Inflammatory macrophage (primary cell): ENCODE data around the gene CSF2RB.
"Not testable (repeated sequence)": the region's sequence is repeated elsewhere in the genome, so short reads cannot be mapped to it uniquely, and the experiment has no call there.

Experiments
- DNase-seq, 2 donors: peaks; one replicate each; pipeline ENCODE4 v3.0.0-alpha.2; 2020 to 2022

Gene CSF2RB

DNA sequence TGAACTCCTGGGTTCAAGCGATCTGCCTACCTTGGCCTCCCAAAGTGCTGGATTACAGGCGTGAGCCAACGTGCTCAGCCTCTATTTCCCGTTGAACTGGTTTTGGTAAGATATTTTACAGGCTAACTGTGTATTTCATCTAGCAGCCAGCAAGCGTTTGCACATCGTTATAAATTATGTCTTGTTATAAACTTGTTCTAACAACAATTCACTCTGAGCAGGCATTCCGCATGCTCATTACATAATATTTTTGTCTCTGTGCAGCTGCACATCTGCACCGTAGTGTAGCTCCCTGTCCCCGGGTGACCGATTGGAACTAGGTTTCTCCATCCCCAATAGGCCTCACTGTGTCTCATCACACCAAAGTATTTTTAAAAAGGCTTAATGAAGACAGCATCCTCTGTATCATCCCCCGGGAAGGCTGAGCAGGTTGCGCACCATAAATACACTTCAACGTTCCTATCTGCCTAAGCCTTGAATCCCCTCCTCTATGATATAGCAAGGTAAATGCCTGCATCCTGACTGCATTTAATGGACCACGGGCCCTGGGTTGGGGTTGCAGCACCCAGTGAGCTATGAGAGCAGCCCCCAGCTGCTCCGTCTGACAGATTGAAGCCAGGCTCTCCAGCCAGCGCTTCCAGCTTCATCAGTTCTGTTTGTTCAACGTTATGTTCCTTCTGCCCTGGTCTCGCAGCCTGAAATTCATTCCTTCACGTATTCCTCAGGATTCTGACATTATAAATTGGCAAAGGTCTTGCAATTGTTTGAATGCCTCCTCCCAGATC is 58.1 kb downstream of the CSF2RB start:
- DNase-seq = no peak

DNA sequence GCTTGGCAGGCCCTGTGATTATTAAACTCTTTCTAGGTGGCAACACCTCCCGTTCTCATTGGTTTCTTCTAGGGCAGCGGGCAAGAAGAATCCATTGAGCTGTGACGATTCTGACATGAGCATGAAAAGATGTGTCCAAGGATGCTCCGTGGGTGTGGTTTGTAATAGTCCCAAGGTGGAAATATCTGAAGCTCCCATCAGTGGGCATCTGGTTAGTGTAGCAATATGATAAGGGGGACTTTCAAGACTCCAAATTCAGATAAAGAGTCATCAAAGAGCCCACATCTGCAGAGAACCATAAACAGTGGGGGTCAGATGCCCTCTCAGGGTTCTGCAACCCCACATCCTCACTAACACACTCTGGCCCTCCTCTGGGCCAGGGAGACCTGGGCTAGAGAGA is 63.2 kb downstream of the CSF2RB start:
- DNase-seq = no peak

DNA sequence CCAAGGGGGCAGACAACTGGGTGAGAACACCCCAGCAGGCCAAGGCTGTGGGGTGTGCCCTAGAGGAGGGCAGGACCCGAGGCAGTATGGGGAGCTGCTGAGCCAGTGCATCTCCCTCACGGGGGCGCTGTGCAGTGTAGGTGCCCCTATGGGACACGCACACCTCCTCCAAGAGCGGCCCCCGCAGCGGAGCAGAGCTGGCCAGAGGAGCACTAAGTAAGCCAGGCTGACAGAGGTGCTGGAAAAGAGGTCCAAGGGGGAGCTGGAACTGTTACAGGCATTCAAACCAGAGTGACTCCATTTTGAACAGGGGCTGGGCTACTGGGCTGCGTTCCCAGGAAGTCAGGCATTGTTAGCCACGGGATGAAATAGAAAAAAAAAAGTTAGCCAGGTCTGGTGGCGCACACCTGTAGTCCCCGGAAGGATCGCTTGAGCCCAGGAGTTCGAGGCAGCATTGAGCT is 64.0 kb downstream of the CSF2RB start:
- peak in 1 of 2 donors; percentile 44 for DNase-seq

DNA sequence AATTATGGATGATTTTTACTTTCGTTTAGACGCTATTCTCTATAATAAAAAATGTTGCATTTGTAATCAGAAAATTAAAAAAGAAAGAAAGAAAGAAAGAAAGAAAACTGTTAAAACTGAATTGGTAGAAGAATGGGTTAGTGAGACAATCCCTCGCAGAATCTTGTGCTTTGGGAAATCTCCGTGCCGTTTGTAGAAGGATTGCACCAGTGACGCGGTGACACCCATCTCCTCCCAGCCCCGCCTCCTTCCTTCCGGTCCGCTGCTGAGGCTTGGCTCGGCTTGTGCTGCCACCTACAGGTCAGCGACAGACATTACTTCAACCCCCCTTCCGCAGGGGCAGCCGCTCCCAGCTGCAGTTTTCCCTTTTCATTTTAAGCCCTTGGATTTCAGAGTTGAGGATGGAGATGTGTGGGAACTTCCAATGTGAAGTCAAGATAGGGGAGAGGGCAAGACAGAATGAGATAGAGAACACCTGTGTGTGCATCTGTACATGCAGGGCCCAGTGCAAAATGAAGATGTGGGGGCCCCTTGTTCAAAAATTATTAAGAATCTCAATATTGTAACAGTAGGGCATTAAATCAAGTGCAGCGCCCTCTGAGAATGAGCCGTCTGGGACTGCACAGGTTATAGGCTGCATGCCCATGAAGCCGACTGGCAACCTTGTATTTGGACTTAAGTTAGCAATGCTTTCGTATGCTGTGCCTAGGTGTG is 64.7 kb downstream of the CSF2RB start:
- DNase-seq = peak; percentile 90 to 93

DNA sequence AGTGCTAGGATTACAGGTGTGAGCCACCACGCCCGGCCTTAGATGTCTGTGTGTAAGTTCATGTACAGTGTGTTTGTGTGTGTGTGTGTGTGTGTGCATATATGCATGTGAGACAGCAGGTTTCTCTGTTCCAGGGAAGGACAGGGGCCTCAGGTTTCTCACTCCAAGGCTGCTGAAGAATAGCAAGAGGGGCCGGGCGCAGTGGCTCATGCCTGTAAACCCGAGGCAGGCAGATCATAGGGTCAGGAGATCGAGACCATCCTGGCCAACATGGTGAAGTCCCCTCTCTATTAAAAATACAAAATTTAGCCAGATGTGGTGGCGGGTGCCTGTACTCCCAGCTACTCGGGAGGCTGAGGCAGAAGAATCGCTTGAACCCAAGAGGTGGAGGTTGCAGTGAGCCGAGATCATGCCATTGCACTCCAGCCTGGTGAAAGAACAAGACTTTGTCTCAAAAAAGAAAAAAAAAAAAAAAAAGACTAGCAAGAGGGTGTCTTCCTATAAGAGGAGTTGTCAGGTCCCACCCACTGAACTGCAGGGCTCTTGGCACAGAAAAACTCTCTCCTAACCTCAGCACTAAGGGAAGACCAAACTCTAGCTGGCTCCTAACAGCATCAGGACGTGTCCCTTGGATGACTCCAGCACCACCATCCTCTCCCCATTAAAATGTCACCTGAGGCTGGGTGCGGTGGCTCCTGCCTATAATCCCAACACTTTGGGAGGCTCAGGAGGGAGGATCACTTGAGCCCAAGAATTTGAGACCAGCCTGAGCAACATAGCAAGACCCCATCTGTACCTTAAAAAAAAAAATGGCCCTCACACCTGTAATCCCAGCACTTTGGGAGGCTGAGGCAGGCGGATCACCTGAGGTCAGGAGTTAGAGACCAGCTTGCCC is 65.8 kb downstream of the CSF2RB start:
- DNase-seq = no peak

DNA sequence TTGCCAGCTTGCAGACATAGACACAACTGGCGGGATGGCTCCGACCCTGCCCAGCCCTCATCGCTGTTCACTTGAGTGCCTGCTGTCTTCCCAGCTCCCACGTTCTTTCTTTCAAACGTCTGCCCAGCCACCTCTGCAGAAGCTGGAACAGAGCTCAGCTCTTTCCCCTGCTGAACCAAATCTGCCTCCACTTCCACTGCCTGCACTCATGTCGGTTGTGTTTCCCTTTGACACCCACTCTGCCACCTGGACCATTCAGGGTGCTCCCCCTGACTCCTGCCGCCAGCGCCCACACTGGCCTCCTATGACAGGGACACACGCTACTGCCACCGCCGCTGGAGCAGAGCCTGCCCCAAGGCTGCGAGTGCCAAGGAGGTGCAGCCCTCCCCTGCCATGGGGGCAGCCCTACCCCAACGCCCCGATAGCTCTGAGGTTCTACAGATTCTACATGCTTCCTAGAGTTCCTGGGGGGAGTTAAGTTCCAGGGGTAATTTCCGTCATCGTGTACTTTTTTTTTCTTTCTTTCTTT is 67.9 kb downstream of the CSF2RB start:
- DNase-seq = no peak

DNA sequence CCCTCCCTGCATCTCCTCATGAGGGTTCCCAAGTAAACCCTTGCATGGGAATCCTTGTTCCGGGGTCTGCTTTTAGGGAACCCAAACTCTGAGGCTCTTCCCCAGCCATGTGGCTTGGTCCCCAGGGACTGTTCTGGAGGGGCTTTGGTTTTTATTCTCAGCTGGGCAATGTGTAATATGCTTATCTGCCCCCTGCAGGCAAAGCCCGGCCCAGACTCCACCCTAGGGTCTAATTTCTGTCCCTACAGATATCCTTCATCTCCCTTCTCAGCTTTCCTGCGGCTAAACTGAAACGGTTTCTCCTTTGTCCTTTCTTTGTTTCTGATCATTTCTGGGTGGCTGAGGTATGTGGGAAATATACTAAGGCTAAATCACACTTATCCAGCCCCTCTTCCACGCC is 68.7 kb downstream of the CSF2RB start:
- DNase-seq = no peak

DNA sequence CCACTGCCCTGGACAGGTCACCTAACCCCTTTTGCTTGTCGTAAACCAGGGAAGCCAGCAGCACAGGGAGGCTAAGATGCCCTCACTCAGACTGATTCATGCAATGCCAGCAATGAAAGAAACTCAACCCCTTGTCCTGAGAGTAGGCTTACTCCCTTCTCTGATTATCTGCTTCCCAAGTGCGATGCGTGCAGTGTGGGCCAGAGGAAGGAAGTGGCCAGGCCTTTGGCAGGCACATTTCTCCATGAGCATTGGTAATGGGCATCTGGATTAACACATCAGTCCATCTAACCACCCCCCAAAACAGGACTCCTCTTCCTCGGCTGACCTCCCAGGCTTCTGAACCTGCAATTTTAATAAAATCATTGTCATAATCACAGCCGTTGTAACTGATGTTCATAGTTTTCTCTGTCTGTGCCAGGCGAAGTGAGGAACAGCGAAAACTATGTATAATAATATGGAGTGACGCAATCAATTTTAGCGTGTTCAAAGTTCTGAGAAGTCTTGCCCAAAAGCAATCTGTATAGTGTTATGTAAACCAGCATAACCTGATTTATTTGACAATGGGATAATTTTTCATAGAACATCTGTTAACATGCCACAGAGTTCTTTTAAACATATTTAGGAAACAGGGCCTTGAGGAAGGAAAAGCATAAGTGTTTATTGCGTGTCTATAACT is 71.9 kb downstream of the CSF2RB start:
- peak; percentile 55 to 57 for DNase-seq

DNA sequence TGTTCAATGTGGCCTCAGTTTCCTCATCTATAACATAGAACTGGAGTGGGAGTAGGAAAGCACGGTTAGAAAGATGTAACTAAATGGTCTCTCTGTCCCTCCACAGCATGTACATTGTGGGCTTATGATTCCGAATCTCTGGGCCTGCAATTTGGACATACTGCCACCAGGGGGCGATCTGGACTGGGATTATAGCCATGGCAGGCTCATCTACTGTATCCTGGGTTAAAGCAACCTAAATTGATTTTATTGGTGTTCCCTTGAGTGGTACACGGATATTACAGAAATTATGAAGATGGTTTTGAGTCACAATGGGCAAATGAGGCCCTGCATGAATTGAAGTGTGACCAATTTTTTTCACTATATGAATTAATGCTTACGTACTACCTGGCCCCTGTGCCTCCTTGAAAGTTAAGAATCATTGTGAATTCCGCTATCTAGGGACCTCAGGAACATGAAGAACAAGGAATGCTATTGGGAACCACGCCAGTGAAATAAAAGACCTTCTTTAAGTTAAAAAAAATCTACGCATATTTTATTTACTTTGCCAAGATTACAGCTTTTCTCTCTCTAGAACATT is 72.9 kb downstream of the CSF2RB start:
- peak; percentile 51 to 62 for DNase-seq

DNA sequence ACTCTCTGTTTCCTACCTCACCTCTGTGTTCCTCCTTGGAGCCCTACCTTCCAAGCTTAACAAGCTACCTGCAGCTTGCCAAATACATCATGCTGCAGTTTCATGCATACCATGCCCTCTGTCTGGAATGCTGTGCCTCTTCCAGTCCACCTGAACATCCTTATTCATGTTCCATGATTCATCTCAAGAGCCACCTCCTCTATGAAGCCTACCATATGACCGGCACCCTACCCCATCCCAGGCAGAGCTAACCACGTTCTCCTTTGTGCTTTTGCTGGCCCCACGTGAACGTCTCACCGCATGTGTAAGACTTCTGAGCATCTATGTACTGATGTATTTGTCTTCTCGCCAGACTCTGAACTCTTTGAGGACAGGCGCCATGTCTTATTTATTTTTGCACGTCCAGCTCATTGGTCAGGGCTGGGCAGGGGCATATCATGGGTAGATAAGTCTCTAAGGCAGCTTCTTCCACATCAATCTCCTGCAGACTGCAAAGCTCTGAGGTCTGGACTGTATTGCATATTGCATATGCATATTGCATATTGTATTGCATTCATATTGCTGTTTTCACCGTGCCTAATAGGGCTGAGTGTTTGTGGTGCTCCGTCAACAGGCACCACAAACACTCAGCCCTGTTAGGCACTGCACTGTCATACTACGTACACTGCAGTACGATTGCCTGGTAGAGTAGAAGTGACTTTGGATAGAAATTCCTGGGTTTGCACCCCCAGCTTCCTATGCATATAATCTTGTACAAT is 74.8 kb downstream of the CSF2RB start:
- no peak for DNase-seq

DNA sequence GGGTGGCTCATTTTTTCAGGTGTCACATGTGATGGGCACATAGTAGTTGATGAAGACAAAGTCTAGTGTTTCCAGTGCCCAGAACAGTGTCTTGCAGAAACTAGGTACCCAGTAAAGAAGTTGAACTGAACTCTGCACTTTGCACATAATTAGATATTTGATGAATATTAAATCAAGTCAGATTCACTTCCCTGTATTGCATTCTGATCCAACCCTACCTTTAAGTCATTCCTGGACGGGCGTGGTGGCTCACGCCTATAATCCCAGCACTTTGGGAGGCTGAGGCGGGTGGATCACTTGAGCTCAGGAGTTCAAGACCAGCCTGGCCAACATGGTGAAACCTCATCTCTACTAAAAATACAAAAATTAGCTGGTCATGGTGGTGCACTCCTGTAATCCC is 75.6 kb downstream of the CSF2RB start:
- not testable (repeated sequence) for DNase-seq
